ENCODE data around the gene TAF1A.
"Not testable (repeated sequence)": the region's sequence is repeated elsewhere in the genome, so short reads cannot be mapped to it uniquely, and the experiment has no call there.

TAF1A gene

GRCh38 chr1:222589462-222590302, at the start of gene TAF1A:
TAF1A (minus strand) TSS chr1:222589933.
- peak; percentile 88 for DNase-seq (ENCODE audit: low spot score)

GRCh38 chr1:222634180-222635013, 44.7 kb upstream of the TAF1A start:
- peak; percentile 63 for DNase-seq (ENCODE audit: low spot score)

GRCh38 chr1:222632749-222633148, 43.0 kb upstream of the TAF1A start:
- no peak for DNase-seq (ENCODE audit: low spot score)

GRCh38 chr1:222631611-222632208, 42.0 kb upstream of the TAF1A start:
- DNase-seq (ENCODE audit: low spot score) = no peak

GRCh38 chr1:222629921-222630535, 40.3 kb upstream of the TAF1A start:
- no peak for DNase-seq (ENCODE audit: low spot score)

GRCh38 chr1:222627232-222627631, 37.5 kb upstream of the TAF1A start:
- DNase-seq (ENCODE audit: low spot score) = no peak

GRCh38 chr1:222624214-222624613, 34.5 kb upstream of the TAF1A start:
- DNase-seq (ENCODE audit: low spot score) = no peak

GRCh38 chr1:222623458-222623857, 33.7 kb upstream of the TAF1A start:
- DNase-seq (ENCODE audit: low spot score) = no peak

- DNase-seq (ENCODE audit: low spot score) = no peak
Measured at GRCh38 chr1:222622765-222623164, 33.0 kb upstream of the TAF1A start.

GRCh38 chr1:222620566-222620965, 30.8 kb upstream of the TAF1A start:
- no peak for DNase-seq (ENCODE audit: low spot score)

GRCh38 chr1:222618880-222619596, 29.3 kb upstream of the TAF1A start:
- peak; percentile 8 for DNase-seq (ENCODE audit: low spot score)

GRCh38 chr1:222618001-222618879, 28.5 kb upstream of the TAF1A start, which contains the start of gene MIA3:
MIA3 (plus strand) TSS chr1:222618097; CDS start chr1:222618111, 14 bp downstream.
- peak; percentile 91 for DNase-seq (ENCODE audit: low spot score)

GRCh38 chr1:222617367-222617951, 27.7 kb upstream of the TAF1A start:
- DNase-seq (ENCODE audit: low spot score) = peak; percentile 85

- no peak for DNase-seq (ENCODE audit: low spot score)
Measured at GRCh38 chr1:222616525-222616924, 26.8 kb upstream of the TAF1A start.

GRCh38 chr1:222613627-222614026, 23.9 kb upstream of the TAF1A start:
- DNase-seq (ENCODE audit: low spot score) = no peak

GRCh38 chr1:222610728-222611127, 21.0 kb upstream of the TAF1A start:
- no peak for DNase-seq (ENCODE audit: low spot score)

- DNase-seq (ENCODE audit: low spot score) = not testable (repeated sequence)
Measured at GRCh38 chr1:222609111-222609510, 19.4 kb upstream of the TAF1A start.

- DNase-seq (ENCODE audit: low spot score) = no peak
Measured at GRCh38 chr1:222606757-222607156, 17.0 kb upstream of the TAF1A start.

GRCh38 chr1:222601257-222601656, 11.5 kb upstream of the TAF1A start:
- DNase-seq (ENCODE audit: low spot score) = no peak

GRCh38 chr1:222600281-222600680, 10.5 kb upstream of the TAF1A start:
- DNase-seq (ENCODE audit: low spot score) = no peak

Measured in germinal center (tissue), 1 donor.